C4-2B (cell line): ENCODE data around the gene ELAVL1.

Source experiments
- ZFX ChIP-seq: fragments of 450-650 bp; IDR thresholded peaks from 2 replicates; pipeline ENCODE4 v1.6.1; 2017
- TF ChIP-seq, protein P1 (sequence below): fragments of 450-650 bp; conservative IDR thresholded peaks from 2 replicates; pipeline ENCODE4 v1.5.1; 2017; ENCODE audit warnings: mild to moderate bottlenecking

DNA sequence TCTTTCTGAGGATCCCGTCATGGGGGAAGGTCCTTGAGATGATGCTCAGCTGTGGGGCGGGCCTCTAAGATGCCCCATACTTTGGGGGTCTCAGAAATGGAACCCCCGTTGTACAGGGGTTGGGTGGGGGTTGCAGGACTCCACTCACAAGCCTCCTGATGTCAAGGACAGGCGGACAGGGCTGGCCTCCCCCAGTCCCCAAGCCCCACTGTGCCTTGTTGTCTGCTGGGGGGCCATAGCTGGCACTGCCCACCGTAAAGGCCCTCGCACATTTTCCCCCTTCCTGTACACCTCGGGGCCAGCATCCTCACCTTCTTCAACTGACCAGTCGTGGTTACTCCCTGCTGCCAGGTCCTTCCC is 82.6 kb downstream of the ELAVL1 start:
- TF ChIP-seq, protein P1, sequence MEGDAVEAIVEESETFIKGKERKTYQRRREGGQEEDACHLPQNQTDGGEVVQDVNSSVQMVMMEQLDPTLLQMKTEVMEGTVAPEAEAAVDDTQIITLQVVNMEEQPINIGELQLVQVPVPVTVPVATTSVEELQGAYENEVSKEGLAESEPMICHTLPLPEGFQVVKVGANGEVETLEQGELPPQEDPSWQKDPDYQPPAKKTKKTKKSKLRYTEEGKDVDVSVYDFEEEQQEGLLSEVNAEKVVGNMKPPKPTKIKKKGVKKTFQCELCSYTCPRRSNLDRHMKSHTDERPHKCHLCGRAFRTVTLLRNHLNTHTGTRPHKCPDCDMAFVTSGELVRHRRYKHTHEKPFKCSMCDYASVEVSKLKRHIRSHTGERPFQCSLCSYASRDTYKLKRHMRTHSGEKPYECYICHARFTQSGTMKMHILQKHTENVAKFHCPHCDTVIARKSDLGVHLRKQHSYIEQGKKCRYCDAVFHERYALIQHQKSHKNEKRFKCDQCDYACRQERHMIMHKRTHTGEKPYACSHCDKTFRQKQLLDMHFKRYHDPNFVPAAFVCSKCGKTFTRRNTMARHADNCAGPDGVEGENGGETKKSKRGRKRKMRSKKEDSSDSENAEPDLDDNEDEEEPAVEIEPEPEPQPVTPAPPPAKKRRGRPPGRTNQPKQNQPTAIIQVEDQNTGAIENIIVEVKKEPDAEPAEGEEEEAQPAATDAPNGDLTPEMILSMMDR = no peak
- no peak for TF ChIP-seq ZFX
